GM12878 (cell line): ENCODE data around the gene PDGFD. TPM values are rescaled to one million over a fixed set of nuclear protein-coding genes. Genes with fewer than 3 reads are reported as not detected.

ENCODE experiments used
- ATAC-seq: fragments of 200-7000 bp; cut with Tn5 transposase; 3 replicates; pipeline ENCODE4 v1.9.1; 2020; ENCODE audit warnings: mild to moderate bottlenecking, moderate library complexity
- BruUV-seq: library from RNA; stranded (reverse); fragments of 400-500 nt; replicated peaks from 2 replicates; lab custom pipeline; 2021; lab: Mats Ljungman, UMichigan
- CTCF ChIA-PET: fragments of 300-600 bp; sonication (Branson Sonifier 250); formaldehyde crosslinking; extraction: SDS; loops from one replicate; lab custom pipeline; 2021; ENCODE audit warnings: inconsistent platforms; lab: Yijun Ruan, JAX
- POLR2A ChIA-PET: fragments of 350-600 bp; formaldehyde crosslinking; extraction: SDS; loops from one replicate; lab custom pipeline; 2021; ENCODE audit warnings: inconsistent platforms; lab: Charles Lee
- RAD21 ChIA-PET: fragments of 300-600 bp; sonication (Branson Sonifier 250); formaldehyde crosslinking; loops from one replicate; lab custom pipeline; 2023; ENCODE audit warnings: antibody characterized with exemption; ENCODE audit not compliant: unreplicated experiment; lab: Charles Lee
- SMC1A ChIA-PET: fragments of 300-600 bp; sonication (Branson Sonifier 250); formaldehyde crosslinking; loops from one replicate; lab custom pipeline; 2023; ENCODE audit not compliant: unreplicated experiment, uncharacterized antibody; lab: Charles Lee
- DNase-seq: peaks from one replicate; pipeline ENCODE4 v3.0.0-alpha.2; 2011; ENCODE audit warnings: low read depth, low spot score
- FAIRE-seq: peaks from 3 replicates; lab custom pipeline; 2011; peaks lifted over from hg19 to GRCh38; lab: Jason Lieb, UNC
- H2AFZ ChIP-seq: 2 replicates; pipeline ENCODE4 v1.6.0; 2011; ENCODE audit warnings: low read depth, low read length, control low read depth; ENCODE audit not compliant: control insufficient read depth
- H3K27ac ChIP-seq: 2 replicates; pipeline ENCODE4 v1.5.1; 2011; ENCODE audit warnings: control low read depth; ENCODE audit not compliant: control insufficient read depth, insufficient read depth
- H3K27me3 ChIP-seq, 2 experiments: replicated peaks in 1 of 2; 2 replicates each; pipeline versions ENCODE4 v1.6.0 to v1.6.1; 2011; ENCODE audit warnings: low read length in 1 of 2; ENCODE audit not compliant: control insufficient read depth in 2 of 2, insufficient read depth in 2 of 2
- H3K36me3 ChIP-seq, 2 experiments: 2 replicates each; pipeline ENCODE4 v1.5.1; 2011; ENCODE audit warnings: low read length in 1 of 2; ENCODE audit not compliant: control insufficient read depth in 2 of 2, insufficient read depth in 2 of 2
- H3K4me1 ChIP-seq: 2 replicates; pipeline ENCODE4 v1.6.1; 2011; ENCODE audit warnings: mild to moderate bottlenecking, low read length, moderate library complexity, mixed read lengths; ENCODE audit not compliant: control insufficient read depth, insufficient read depth
- H3K4me2 ChIP-seq: 2 replicates; pipeline ENCODE4 v1.6.0; 2011; ENCODE audit warnings: control low read depth; ENCODE audit not compliant: control insufficient read depth, insufficient read depth
- H3K4me3 ChIP-seq: fragments of 200-600 bp; sonication (generic); 2 replicates; pipeline ENCODE4 v1.5.1; 2016
- H3K79me2 ChIP-seq: 2 replicates; pipeline ENCODE4 v1.6.0; 2011; ENCODE audit warnings: low read length; ENCODE audit not compliant: control insufficient read depth, insufficient read depth
- H3K9ac ChIP-seq: 2 replicates; pipeline ENCODE4 v1.8.0; 2011; ENCODE audit warnings: low read length, control low read depth, mixed read lengths; ENCODE audit not compliant: control insufficient read depth, insufficient read depth
- H3K9me3 ChIP-seq: replicated peaks from 3 replicates; pipeline ENCODE4 v1.5.1; 2011; ENCODE audit warnings: mild to moderate bottlenecking, low read length; ENCODE audit not compliant: control insufficient read depth, insufficient read depth
- H4K20me1 ChIP-seq: 2 replicates; pipeline ENCODE4 v1.6.0; 2011; ENCODE audit not compliant: control insufficient read depth, insufficient read depth
- IRF3 ChIP-seq: fragments of 450-650 bp; IDR thresholded peaks from 2 replicates; pipeline ENCODE4 v1.6.1; 2014; ENCODE audit warnings: mild to moderate bottlenecking
- NR2F1 ChIP-seq: fragments of 450-650 bp; conservative IDR thresholded peaks from 2 replicates; pipeline ENCODE4 v1.6.1; 2017; ENCODE audit warnings: mild to moderate bottlenecking
- SMAD5 ChIP-seq: IDR thresholded peaks from 2 replicates; pipeline ENCODE4 v1.6.1; 2016; ENCODE audit warnings: antibody characterized with exemption, low read depth
- SP1 ChIP-seq: IDR thresholded peaks from one replicate; pipeline ENCODE4 v1.6.1; 2011; ENCODE audit warnings: low read depth, low read length
- ZNF687 ChIP-seq: fragments of 450-650 bp; IDR thresholded peaks from 2 replicates; pipeline ENCODE4 v1.6.1; 2017; ENCODE audit warnings: mild to moderate bottlenecking, moderate library complexity
- WGBS: methylation state at CpG from one replicate; pipeline ENCODE4 v1.1.6; 2016; ENCODE audit warnings: low lambda C conversion rate; ENCODE audit not compliant: insufficient replicate concordance, insufficient coverage; ENCODE audit errors: missing lambda C conversion rate; 5-methylcytosine and 5-hydroxymethylcytosine counted together
- in situ Hi-C: fragments of 300-500 bp; cut with MboI; formaldehyde crosslinking; loops from 9 replicates; pipeline ENCODE4 v1.14.3; 2018; ENCODE audit warnings: mixed read lengths
- intact Hi-C: fragments of 100-400 bp; cut with micrococcal nuclease; formaldehyde crosslinking; loops from one replicate; pipeline ENCODE4 v1.14.2; 2022; ENCODE audit not compliant: unreplicated experiment
- polyA plus RNA-seq, 11 experiments: library from polyadenylated mRNA; depleted of rRNA in 4 of 11; unstranded in 6 of 11; stranded (reverse) in 5 of 11; fragments of >200 nt; fragmentation: Nextera tagmentation in 4 of 11; fragmentation: Illumina TruSeq in 1 of 11; extraction: Ambion mirVana in 4 of 11; extraction: Trizol in 1 of 11; gene quantifications; 1 replicate in 1 of 11; 2 replicates in 10 of 11; pipeline versions ENCODE4 v1.2.1 to v1.2.3, GENCODE V29; 2011 to 2016; ENCODE audit warnings: inconsistent platforms in 2 of 11, missing spikeins in 2 of 11, low read depth in 1 of 11
- total RNA-seq, 4 experiments: library from RNA; depleted of rRNA in 3 of 4; stranded (reverse); fragments of >200 nt in 3 of 4; fragmentation: Illumina TruSeq in 1 of 4; extraction: Trizol in 1 of 4; gene quantifications; 2 replicates each; pipeline versions ENCODE4 v1.2.1 to v1.2.3, GENCODE V29; 2013 to 2021

Gene PDGFD
- total and polyA plus RNA-seq, 10 of the 15 experiments (the other 5 are each of a cell fraction or from before 2014, with no cell fraction given): 0.05 to 0.13 TPM; not detected in 8

GRCh38 chr11:103944251-103944940 lies 219.6 kb downstream of the PDGFD start:
- no peaks in the 10 kb centered on the region for H4K20me1 ChIP-seq
- no peak for ATAC-seq
- H3K9me3 ChIP-seq: no peaks in the 10 kb centered on the region
- SMC1A ChIA-PET: no interaction called here
- no peak for DNase-seq
- TF ChIP-seq SMAD5 (no peak), ZNF687 (no peak), SP1 (no peak), NR2F1 (no peak), IRF3 (no peak)
- CTCF ChIA-PET: interaction anchor here (0.5 to 0.9 kb wide), 3 partner anchors 14 to 69 kb away, joined by 3 read pairs; no protein-coding TSS in a partner anchor
- H3K79me2 ChIP-seq: no peaks in the 10 kb centered on the region
- H3K4me2 ChIP-seq: no peak overlapping the region
- 95% methylated on average over 1 of the region's 1 CpG for WGBS
- no peaks in the 10 kb centered on the region for H3K36me3 ChIP-seq
- intact Hi-C loops: no loop called here
- H3K9ac ChIP-seq: no peak overlapping the region
- H3K27me3 ChIP-seq: no peaks in the 10 kb centered on the region
- H3K27ac ChIP-seq: no peak overlapping the region
- BruUV-seq: no TSS peak
- no peaks in the 10 kb centered on the region for H3K4me1 ChIP-seq
- no peak overlapping the region for H2AFZ ChIP-seq
- no peak for FAIRE-seq
- no peak overlapping the region for H3K4me3 ChIP-seq
- RAD21 ChIA-PET: no interaction called here
- POLR2A ChIA-PET: interaction anchor here (1.5 kb wide), 1 partner anchor 10 kb away, joined by 3 read pairs; no protein-coding TSS in a partner anchor
- in situ Hi-C loops: no loop called here
